ENCODE results near the gene MAGEA12. TPM values are rescaled to one million over a fixed set of nuclear protein-coding genes. Genes with fewer than 3 reads are reported as not detected.
"Not testable (repeated sequence)": the region's sequence is repeated elsewhere in the genome, so short reads cannot be mapped to it uniquely, and the experiment has no call there.

The MAGEA12 gene
- total RNA-seq, 1 donor from 2014 or later = not detected

- DNase-seq = not testable (repeated sequence)
These were observed 36.2 kb downstream of the MAGEA12 start, which contains the start of gene MAGEA6 for GRCh38 chrX:152769549-152770289. TSS of gene MAGEA6 (minus strand) at chrX:152769689. CDS start at chrX:152767650, 2,039 bp downstream.

- DNase-seq = not testable (repeated sequence)
These were observed 53.5 kb downstream of the MAGEA12 start for GRCh38 chrX:152787062-152787461.

Other genes with a start within 250 kb of the MAGEA12 start
- not detected in 2 replicates for gene GABRQ, start 95.9 kb upstream of the MAGEA12 start, total RNA-seq
- gene MAGEA3, start 35.0 kb upstream of the MAGEA12 start, total RNA-seq = not detected in 2 replicates
- not detected in 2 replicates for gene CSAG2, start 24.5 kb upstream of the MAGEA12 start, total RNA-seq
- not detected in 2 replicates for gene MAGEA2B, start 19.1 kb upstream of the MAGEA12 start, total RNA-seq
- gene CSAG1, start within 50 bp of the MAGEA12 start, total RNA-seq = not detected in 2 replicates
- gene MAGEA2, start 20.1 kb downstream of the MAGEA12 start, total RNA-seq = not detected in 2 replicates
- not detected in 2 replicates for gene CSAG3, start 25.5 kb downstream of the MAGEA12 start, total RNA-seq
- not detected in 2 replicates for gene MAGEA6, start 35.9 kb downstream of the MAGEA12 start, total RNA-seq
- gene CETN2, start 97.0 kb downstream of the MAGEA12 start, total RNA-seq = 23.3 and 25.2 TPM in 2 replicates
- gene NSDHL, start 97.3 kb downstream of the MAGEA12 start, total RNA-seq = 16.0 and 28.4 TPM in 2 replicates
- 5.3 and 15.5 TPM in 2 replicates for gene ZNF185, start 164.3 kb downstream of the MAGEA12 start, total RNA-seq

Measured in dermis blood vessel endothelial cell (primary cell).